Epithelial cell of esophagus (primary cell): ENCODE measurements around the gene ELOB.
A peak's percentile ranks its signal among the peaks of the same experiment; 100 is the strongest.
"Not testable (repeated sequence)": the region's sequence is repeated elsewhere in the genome, so short reads cannot be mapped to it uniquely, and the experiment has no call there.

Source experiments
- DNase-seq: peaks from one replicate; pipeline ENCODE4 v3.0.0; 2010; ENCODE audit warnings: low read depth
- H3K4me3 ChIP-seq: 2 replicates; pipeline ENCODE4 v1.5.1; 2011; ENCODE audit warnings: mild to moderate bottlenecking, low read length, control low read depth
- TF ChIP-seq, protein P1 (sequence below): IDR thresholded peaks from 2 replicates; pipeline ENCODE4 v1.5.1; 2011; ENCODE audit warnings: low read depth, mild to moderate bottlenecking, low read length, control low read depth, inconsistent platforms; ENCODE audit not compliant: insufficient read depth; ENCODE audit errors: missing control alignments

ELOB gene

DNA sequence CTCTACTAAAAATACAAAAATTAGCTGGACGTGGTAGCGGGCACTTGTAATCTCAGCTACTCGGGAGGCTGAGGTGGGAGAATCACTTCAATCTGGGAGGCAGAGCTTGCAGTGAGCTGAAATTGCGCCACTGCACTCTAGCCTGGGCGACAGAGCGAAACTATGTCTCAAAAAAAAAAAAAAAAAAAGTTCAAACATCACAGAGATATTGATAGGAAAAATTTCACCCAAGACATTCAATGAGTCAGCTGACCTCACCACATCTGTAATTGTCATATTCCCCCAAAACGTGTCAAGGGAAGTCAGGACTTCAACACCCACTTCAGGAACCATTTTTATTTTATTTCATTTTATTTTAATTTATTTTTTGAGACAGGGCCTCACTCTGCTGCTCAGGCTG is 49.0 kb downstream of the ELOB start:
- TF ChIP-seq, protein P1, sequence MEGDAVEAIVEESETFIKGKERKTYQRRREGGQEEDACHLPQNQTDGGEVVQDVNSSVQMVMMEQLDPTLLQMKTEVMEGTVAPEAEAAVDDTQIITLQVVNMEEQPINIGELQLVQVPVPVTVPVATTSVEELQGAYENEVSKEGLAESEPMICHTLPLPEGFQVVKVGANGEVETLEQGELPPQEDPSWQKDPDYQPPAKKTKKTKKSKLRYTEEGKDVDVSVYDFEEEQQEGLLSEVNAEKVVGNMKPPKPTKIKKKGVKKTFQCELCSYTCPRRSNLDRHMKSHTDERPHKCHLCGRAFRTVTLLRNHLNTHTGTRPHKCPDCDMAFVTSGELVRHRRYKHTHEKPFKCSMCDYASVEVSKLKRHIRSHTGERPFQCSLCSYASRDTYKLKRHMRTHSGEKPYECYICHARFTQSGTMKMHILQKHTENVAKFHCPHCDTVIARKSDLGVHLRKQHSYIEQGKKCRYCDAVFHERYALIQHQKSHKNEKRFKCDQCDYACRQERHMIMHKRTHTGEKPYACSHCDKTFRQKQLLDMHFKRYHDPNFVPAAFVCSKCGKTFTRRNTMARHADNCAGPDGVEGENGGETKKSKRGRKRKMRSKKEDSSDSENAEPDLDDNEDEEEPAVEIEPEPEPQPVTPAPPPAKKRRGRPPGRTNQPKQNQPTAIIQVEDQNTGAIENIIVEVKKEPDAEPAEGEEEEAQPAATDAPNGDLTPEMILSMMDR, result no peak
- H3K4me3 ChIP-seq, result no peak overlapping the region
- DNase-seq, result no peak

DNA sequence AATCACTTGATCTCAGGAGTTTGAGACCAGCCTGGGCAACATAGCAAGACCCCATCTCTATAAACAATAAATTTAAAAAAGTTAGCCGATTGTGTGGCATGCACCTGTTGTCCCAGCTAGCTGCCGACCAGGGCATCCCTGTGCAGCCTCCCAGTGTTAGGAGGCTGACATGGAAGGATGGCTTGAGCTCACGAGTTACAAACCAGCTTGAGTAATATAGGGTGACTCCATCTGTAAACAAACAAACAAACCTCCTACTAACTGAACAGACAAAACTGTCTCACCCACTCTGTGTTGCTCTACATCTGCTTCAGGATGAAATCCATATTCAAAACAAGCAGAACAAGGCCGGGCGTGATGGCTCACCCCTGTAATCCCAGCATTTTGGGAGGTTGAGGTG is 50.2 kb downstream of the ELOB start:
- DNase-seq, result no peak
- TF ChIP-seq, protein P1, result no peak
- no peak overlapping the region for H3K4me3 ChIP-seq

DNA sequence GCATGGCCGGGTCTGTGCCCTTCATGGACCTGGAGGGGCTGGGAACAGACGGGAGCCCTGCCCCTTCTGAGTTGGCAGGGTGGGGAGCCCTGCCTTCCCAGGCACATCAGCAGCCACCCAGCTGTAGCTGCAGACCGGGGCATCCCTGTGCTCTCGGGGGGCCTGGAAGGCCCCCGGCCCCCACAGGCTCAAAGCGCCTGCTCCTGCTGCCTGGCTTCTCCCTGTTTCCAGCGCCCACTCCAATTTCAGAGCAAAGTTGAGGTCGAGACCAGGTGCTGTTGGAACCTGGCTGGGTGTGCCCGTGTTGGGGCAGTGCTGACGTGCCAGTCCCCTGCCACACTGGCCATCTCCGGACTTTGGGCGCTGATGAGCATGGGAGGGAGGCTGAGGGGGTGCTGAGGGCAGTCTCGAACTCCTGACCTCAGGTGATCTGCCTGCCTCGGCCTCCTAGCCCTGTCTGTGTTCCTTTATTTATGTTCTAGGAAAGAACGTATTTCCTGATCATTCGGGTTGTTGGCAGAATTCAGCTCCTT is 52.2 kb downstream of the ELOB start:
- DNase-seq, result no peak
- H3K4me3 ChIP-seq, result no peak overlapping the region
- TF ChIP-seq, protein P1, result no peak

DNA sequence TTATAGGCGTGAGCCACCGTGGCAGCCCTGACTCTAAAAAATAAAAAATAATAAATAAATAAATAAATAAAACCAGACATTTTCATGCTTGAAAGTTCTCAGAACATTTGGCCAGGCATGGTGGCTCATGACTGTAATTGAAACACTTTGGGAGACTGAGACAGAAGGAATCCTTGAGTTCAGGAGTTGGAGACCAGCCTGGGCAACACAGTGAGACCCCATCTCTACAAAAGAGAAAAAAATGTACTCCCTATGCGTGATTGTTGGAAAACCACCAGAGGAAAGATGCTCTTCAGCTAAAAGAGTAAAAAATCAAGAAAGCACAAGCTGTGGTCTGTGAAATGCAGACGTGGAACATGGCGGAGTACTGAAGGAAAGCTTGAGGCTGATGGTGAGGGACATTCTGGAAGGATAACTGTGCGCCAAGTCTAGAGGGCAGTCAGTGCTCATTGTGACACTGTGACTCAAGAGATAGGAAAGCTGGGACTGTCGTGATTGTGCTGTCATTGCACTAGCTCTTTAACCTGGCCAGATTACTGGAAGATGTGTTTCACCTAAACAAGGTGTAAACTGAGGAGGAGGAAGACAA is 52.9 kb downstream of the ELOB start:
- TF ChIP-seq, protein P1, result no peak
- H3K4me3 ChIP-seq, result no peak overlapping the region
- no peak for DNase-seq

DNA sequence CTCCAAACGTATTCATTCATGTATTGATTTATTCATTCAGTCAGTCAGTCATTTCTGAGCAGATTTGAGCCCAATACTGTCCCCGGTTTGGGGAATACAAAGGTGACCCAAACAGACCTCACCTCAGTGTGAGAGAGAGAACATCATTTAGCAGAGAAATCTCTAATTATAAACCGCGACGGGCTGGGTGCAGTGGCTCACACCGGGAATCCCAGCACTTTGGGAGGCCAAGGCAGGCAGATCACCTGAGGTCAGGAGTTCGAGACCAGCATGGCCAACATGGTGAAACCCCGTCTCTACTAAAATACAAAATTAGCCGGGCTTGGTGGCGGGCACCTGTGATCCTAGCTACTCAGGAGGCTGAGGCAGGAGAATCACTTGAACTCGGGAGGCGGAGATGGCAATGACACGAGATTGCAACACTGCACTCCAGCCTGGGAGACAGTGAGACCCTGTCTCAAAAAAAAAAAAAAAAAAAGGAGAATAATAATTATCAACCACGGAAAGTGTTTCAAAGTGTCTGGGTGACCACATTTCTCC is 55.4 kb downstream of the ELOB start:
- H3K4me3 ChIP-seq, result peak overlapping the region; percentile 40
- not testable (repeated sequence) for DNase-seq
